HepG2 (cell line): ENCODE results near the gene STUB1. TPM values are rescaled to one million over a fixed set of nuclear protein-coding genes. Genes with fewer than 3 reads are reported as not detected.

Experiments
- ATAC-seq: fragments of 200-7000 bp; cut with Tn5 transposase; 3 replicates; pipeline ENCODE4 v1.9.1; 2020; ENCODE audit warnings: mild to moderate bottlenecking, moderate library complexity
- BruUV-seq: library from RNA; stranded (reverse); fragments of 400-500 nt; replicated peaks from 2 replicates; lab custom pipeline; 2021; lab: Mats Ljungman, UMichigan
- CTCF ChIA-PET: fragments of 300-600 bp; formaldehyde crosslinking; extraction: SDS; loops from one replicate; lab custom pipeline; 2021; ENCODE audit warnings: low total read pairs, inconsistent platforms, low intra/inter-chr PET ratio; lab: Yijun Ruan, JAX
- POLR2A ChIA-PET: fragments of 350-600 bp; sonication (Branson Sonifier 250); formaldehyde crosslinking; loops from one replicate; lab custom pipeline; 2020; ENCODE audit warnings: antibody characterized with exemption, inconsistent platforms; lab: Yijun Ruan, JAX
- DNase-seq: peaks from one replicate; pipeline ENCODE4 v3.0.0-alpha.2; 2015; ENCODE audit warnings: low spot score
- FAIRE-seq: peaks from 3 replicates; lab custom pipeline; 2011; peaks lifted over from hg19 to GRCh38; lab: Jason Lieb, UNC
- H2AFZ ChIP-seq: one replicate; pipeline ENCODE4 v1.6.1; 2011; ENCODE audit warnings: low read length, inconsistent platforms
- H3K27ac ChIP-seq: fragments of 300-600 bp; 3 replicates; pipeline ENCODE4 v1.8.0; 2011; ENCODE audit warnings: mixed run types, mild to moderate bottlenecking, mixed read lengths, low read length, inconsistent platforms; ENCODE audit not compliant: insufficient read depth; ENCODE audit errors: extremely low read length
- H3K27me3 ChIP-seq, 2 experiments: fragments of 200-600 bp in 1 of 2; 2 replicates in 1 of 2; 3 replicates in 1 of 2; pipeline versions ENCODE4 v1.6.0 to v1.8.0; 2011; ENCODE audit warnings: low read length in 2 of 2, mild to moderate bottlenecking in 2 of 2, moderate library complexity in 2 of 2, inconsistent platforms in 1 of 2; ENCODE audit not compliant: insufficient read depth in 2 of 2, control insufficient read depth in 1 of 2
- H3K36me3 ChIP-seq, 2 experiments: fragments of 200-600 bp in 1 of 2; replicated peaks in 1 of 2; 2 replicates in 1 of 2; 3 replicates in 1 of 2; pipeline versions ENCODE4 v1.5.1 to v1.8.0; 2011; ENCODE audit warnings: low read length in 2 of 2, inconsistent platforms in 1 of 2; ENCODE audit not compliant: insufficient read depth in 2 of 2, control insufficient read depth in 1 of 2
- H3K4me1 ChIP-seq: 2 replicates; pipeline ENCODE4 v1.5.1; 2012; ENCODE audit warnings: low read length, inconsistent platforms; ENCODE audit not compliant: insufficient read depth
- H3K4me2 ChIP-seq: 2 replicates; pipeline ENCODE4 v1.6.0; 2011; ENCODE audit warnings: low read depth, low read length, inconsistent platforms
- H3K4me3 ChIP-seq, 3 experiments: fragments of 200-600 bp in 1 of 3; sonication (generic), shearing (Covaris generic) in 1 of 3; replicated peaks in 1 of 3; 2 replicates each; pipeline ENCODE4 v1.5.1; 2011 to 2016; ENCODE audit warnings: low read length in 3 of 3, inconsistent platforms in 2 of 3, low read depth in 2 of 3, mild to moderate bottlenecking in 2 of 3, control low read depth in 1 of 3, mixed read lengths in 1 of 3; ENCODE audit not compliant: insufficient read depth in 1 of 3
- H3K79me2 ChIP-seq: one replicate; pipeline ENCODE4 v1.6.1; 2011; ENCODE audit warnings: low read length, inconsistent platforms; ENCODE audit not compliant: insufficient read depth
- H3K9ac ChIP-seq: 2 replicates; pipeline ENCODE4 v1.6.0; 2011; ENCODE audit warnings: mild to moderate bottlenecking, low read depth, low read length, inconsistent platforms; ENCODE audit not compliant: insufficient read depth
- H3K9me3 ChIP-seq: 2 replicates; pipeline ENCODE4 v1.5.1; 2012; ENCODE audit warnings: mild to moderate bottlenecking, low read length
- H4K20me1 ChIP-seq: 2 replicates; pipeline ENCODE4 v1.6.0; 2011; ENCODE audit warnings: inconsistent platforms, mild to moderate bottlenecking, low read length, moderate library complexity; ENCODE audit not compliant: insufficient read depth
- GRHL1 ChIP-seq: sonication (generic); formaldehyde crosslinking; conservative IDR thresholded peaks from 2 replicates; pipeline ENCODE4 v1.8.0; 2022; ENCODE audit warnings: missing genetic modification reagents
- HIC2 ChIP-seq: sonication (generic); formaldehyde crosslinking; IDR thresholded peaks from 2 replicates; pipeline ENCODE4 v1.9.0; 2022; ENCODE audit warnings: low read depth, missing genetic modification reagents
- MXI1 ChIP-seq: IDR thresholded peaks from 3 replicates; pipeline ENCODE4 v1.6.1; 2012; ENCODE audit warnings: low read depth, low read length, inconsistent platforms, borderline replicate concordance
- RERE ChIP-seq: IDR thresholded peaks from 2 replicates; pipeline ENCODE4 v1.6.1; 2016; ENCODE audit warnings: low read depth, missing genetic modification reagents, missing compliant biosample characterization
- ZKSCAN8 ChIP-seq: IDR thresholded peaks from 2 replicates; pipeline ENCODE4 v1.6.1; 2016; ENCODE audit warnings: borderline replicate concordance, missing genetic modification reagents, missing compliant biosample characterization
- ZNF12 ChIP-seq: sonication (generic); formaldehyde crosslinking; IDR thresholded peaks from 2 replicates; pipeline ENCODE4 v1.5.0; 2020; ENCODE audit warnings: missing genetic modification reagents
- ZNF839 ChIP-seq: sonication (generic); formaldehyde crosslinking; IDR thresholded peaks from 2 replicates; pipeline ENCODE4 v1.4.0; 2020; ENCODE audit warnings: missing genetic modification reagents, mild to moderate bottlenecking, borderline replicate concordance
- WGBS: methylation state at CpG from one replicate; pipeline ENCODE4 v1.1.6; 2017; ENCODE audit warnings: low lambda C conversion rate; 5-methylcytosine and 5-hydroxymethylcytosine counted together
- in situ Hi-C: cut with HindIII; loops from 2 replicates; pipeline ENCODE4 v1.10.0; 2017; ENCODE audit warnings: low pct_unique_long_range_greater_than_20kb; ENCODE audit not compliant: extremely low pct_ligation_motif_present
- intact Hi-C: fragments of 100-400 bp; cut with micrococcal nuclease; formaldehyde crosslinking; loops from one replicate; pipeline ENCODE4 v1.10.0; 2022; ENCODE audit not compliant: unreplicated experiment
- polyA plus RNA-seq, 8 experiments: library from polyadenylated mRNA; depleted of rRNA in 3 of 8; stranded (reverse) in 7 of 8; unstranded in 1 of 8; fragments of >200 nt; fragmentation: Illumina TruSeq in 4 of 8; extraction: Trizol in 4 of 8; gene quantifications; 2 replicates each; pipeline versions ENCODE4 v1.2.1 to v1.2.3, GENCODE V29; 2011 to 2016; ENCODE audit warnings: low read depth in 4 of 8, missing spikeins in 1 of 8, mixed read lengths in 1 of 8; ENCODE audit not compliant: insufficient read depth in 1 of 8
- total RNA-seq, 5 experiments: library from RNA; depleted of rRNA; stranded (reverse); fragments of >200 nt; fragmentation: Illumina TruSeq; extraction: Trizol; gene quantifications; 2 replicates each; pipeline ENCODE4 v1.2.3, GENCODE V29; 2016; ENCODE audit warnings: low read depth in 1 of 5

The STUB1 gene
- total and polyA plus RNA-seq, 2 of the 13 experiments (the other 11 are each of a cell fraction or from before 2014, with no cell fraction given), result 52.9 to 78.2 TPM

- Histone ChIP-seq H3K9me3 (no peaks in the 10 kb centered on the region), H3K27ac (no peak overlapping the region), H3K79me2 (no peaks in the 10 kb centered on the region), H3K27me3 (peaks cover 27 to 64% of the 10 kb centered on the region in 2 experiments), H3K36me3 (no peaks in the 10 kb centered on the region), H2AFZ (no peak overlapping the region), H3K4me1 (peaks cover under 1% of the 10 kb centered on the region; the same call in 1 of the 2 replicates), H3K4me2 (no peak overlapping the region), H3K9ac (no peak overlapping the region), H3K4me3 (no peak overlapping the region), H4K20me1 (peaks cover 3% of the 10 kb centered on the region; the same call in 1 of the 2 replicates)
- BruUV-seq, result no TSS peak
- no peak for FAIRE-seq
- ATAC-seq, result peak; percentile 68
- in situ Hi-C loops, result no loop called here
- CTCF ChIA-PET, result no interaction called here
- no peak for DNase-seq
- POLR2A ChIA-PET, result no interaction called here
- 24% methylated on average over 7 of the region's 76 CpGs for WGBS
- intact Hi-C loops, result no loop called here
- TF ChIP-seq ZNF839 (CRISPR knock-in tag) (no peak), HIC2 (CRISPR knock-in tag) (no peak; the same call in 1 of the 2 replicates), ZKSCAN8 (CRISPR knock-in tag) (0 out of 2 replicates have a peak, but pooled peaks have one; percentile 31), GRHL1 (CRISPR knock-in tag) (no peak), RERE (CRISPR knock-in tag) (no peak), ZNF12 (CRISPR knock-in tag) (no peak), MXI1 (peak; percentile 58; the same call in 1 of the 3 replicates)
Observed at GRCh38 chr16:700684-701584, 20.7 kb downstream of the STUB1 start.
